ENCODE measurements around the gene PCDHGA9.
"Not testable (repeated sequence)": the region's sequence is repeated elsewhere in the genome, so short reads cannot be mapped to it uniquely, and the experiment has no call there.

PCDHGA9 gene

GRCh38 chr5:141414548-141415274 lies 12.1 kb downstream of the PCDHGA9 start:
- FAIRE-seq = not testable (repeated sequence)

- FAIRE-seq = not testable (repeated sequence)
These were observed 12.7 kb downstream of the PCDHGA9 start for GRCh38 chr5:141415275-141415618.

DNA sequence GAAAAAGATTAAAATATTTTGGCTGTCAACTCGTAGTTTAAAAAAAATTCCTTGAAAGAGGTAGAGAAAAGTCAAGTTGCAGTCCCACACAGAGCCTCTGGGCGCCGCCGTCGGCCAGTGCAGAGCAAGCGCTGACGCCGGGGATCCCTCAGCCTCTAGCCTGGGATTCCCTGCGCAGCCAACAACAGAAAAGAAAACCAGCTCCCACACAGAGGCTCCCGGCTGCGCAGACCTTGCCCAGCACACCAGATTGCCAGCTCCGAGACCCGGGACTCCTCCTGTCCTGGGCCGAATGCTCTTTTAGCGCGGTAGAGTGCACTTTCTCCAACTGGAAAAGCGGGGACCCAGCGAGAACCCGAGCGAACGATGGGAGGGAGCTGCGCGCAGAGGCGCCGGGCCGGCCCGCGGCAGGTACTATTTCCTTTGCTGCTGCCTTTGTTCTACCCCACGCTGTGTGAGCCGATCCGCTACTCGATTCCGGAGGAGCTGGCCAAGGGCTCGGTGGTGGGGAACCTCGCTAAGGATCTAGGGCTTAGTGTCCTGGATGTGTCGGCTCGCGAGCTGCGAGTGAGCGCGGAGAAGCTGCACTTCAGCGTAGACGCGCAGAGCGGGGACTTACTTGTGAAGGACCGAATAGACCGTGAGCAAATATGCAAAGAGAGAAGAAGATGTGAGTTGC lies 15.1 kb downstream of the PCDHGA9 start, which contains the start of gene PCDHGB7:
TSS of gene PCDHGB7 (plus strand) at position 184 of the 679 bp plus-strand sequence. CDS start at position 367, 183 bp downstream.
- not testable (repeated sequence) for FAIRE-seq

DNA sequence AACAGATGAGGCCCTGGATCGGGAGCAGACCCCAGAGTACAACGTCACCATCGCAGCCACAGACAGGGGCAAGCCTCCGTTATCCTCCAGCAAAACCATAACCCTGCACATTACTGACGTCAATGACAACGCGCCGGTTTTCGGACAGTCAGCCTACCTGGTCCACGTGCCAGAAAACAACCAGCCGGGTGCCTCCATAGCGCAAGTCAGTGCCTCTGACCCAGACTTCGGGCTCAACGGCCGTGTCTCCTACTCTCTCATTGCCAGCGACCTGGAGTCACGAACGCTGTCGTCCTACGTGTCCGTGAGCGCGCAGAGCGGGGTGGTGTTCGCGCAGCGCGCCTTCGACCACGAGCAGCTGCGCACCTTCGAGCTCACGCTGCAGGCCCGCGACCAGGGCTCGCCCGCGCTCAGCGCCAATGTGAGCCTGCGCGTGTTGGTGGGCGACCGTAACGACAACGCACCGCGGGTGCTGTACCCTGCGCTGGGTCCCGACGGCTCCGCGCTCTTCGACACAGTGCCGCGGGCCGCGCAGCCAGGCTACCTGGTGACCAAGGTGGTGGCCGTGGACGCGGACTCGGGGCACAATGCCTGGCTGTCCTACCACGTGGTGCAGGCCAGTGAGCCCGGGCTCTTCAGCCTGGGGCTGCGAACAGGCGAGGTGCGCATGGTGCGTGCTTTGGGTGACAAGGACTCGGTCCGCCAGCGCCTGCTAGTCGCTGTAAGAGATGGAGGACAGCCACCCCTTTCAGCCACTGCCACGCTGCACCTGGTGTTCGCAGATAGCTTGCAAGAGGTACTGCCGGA lies 16.7 kb downstream of the PCDHGA9 start:
- no peak for FAIRE-seq

DNA sequence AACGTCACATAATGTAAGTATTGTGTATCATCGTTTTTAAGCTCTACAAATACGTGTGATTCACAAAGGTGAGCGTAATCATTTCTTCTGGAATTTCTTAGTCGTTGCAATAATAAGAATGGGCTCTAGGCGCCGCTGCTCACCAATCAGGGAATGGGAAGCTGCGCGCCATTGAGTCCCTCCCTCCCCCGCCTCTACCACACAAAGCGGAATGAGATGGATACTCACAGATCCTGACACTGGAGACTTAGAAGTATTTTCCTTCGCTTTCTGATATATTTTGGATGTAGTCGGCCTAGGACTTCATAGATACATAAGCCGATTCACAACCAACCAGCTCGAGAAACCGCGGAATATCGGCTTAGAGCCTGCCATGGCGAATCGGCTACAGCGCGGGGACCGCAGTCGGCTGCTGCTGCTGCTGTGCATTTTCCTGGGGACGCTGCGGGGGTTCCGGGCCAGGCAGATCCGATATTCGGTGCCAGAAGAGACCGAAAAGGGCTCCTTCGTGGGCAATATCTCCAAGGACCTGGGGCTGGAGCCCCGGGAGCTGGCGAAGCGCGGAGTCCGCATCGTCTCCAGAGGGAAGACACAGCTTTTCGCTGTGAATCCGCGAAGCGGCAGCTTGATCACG lies 18.4 kb downstream of the PCDHGA9 start, which contains the start of gene PCDHGA11:
TSS of gene PCDHGA11 (plus strand) at position 197 of the 634 bp plus-strand sequence. CDS start at position 374, 177 bp downstream.
- FAIRE-seq = peak; percentile 48

- FAIRE-seq = no peak
These were observed 18.9 kb downstream of the PCDHGA9 start for GRCh38 chr5:141421489-141421855.

DNA sequence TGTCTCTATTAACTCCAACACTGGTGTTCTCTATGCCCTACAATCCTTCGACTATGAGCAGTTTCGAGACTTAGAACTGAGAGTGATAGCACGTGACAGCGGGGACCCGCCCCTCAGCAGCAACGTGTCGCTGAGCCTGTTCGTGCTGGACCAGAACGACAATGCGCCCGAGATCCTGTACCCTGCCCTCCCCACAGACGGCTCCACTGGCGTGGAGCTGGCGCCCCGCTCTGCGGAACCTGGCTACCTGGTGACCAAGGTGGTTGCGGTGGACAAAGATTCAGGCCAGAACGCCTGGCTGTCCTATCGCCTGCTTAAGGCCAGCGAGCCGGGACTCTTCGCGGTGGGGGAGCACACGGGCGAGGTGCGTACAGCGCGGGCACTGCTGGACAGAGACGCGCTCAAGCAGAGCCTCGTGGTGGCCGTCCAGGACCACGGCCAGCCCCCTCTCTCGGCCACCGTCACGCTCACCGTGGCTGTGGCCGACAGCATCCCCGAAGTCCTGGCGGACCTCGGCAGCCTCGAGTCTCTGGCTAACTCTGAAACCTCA lies 20.2 kb downstream of the PCDHGA9 start:
- no peak for FAIRE-seq

DNA sequence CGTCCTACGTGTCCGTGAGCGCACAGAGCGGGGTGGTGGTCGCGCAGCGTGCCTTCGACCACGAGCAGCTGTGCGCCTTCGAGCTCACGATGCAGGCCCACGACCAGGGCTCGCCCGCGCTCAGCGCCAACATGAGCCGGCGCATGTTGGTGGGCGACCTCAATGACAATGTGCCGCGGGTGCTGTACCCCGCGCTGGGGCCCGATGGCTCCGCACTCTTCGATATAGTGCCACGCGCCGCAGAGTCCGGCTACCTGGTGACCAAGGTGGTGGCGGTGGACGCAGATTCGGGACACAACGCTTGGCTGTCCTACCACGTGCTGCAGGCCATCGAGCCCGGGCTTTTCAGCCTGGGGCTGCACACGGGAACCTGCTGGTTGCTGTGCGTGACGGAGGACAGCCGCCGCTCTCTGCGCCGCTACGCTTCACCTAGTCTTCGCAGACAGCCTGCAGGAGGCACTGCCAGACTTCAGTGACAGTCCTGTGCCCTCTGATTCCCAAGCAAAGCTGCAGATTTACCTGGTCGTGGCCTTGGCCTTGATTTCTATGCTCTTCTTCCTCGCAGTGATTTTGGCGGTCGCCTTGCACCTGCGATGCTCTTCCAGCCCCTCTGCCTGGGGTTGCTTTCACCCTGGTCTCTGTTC lies 25.3 kb downstream of the PCDHGA9 start:
- FAIRE-seq = no peak

DNA sequence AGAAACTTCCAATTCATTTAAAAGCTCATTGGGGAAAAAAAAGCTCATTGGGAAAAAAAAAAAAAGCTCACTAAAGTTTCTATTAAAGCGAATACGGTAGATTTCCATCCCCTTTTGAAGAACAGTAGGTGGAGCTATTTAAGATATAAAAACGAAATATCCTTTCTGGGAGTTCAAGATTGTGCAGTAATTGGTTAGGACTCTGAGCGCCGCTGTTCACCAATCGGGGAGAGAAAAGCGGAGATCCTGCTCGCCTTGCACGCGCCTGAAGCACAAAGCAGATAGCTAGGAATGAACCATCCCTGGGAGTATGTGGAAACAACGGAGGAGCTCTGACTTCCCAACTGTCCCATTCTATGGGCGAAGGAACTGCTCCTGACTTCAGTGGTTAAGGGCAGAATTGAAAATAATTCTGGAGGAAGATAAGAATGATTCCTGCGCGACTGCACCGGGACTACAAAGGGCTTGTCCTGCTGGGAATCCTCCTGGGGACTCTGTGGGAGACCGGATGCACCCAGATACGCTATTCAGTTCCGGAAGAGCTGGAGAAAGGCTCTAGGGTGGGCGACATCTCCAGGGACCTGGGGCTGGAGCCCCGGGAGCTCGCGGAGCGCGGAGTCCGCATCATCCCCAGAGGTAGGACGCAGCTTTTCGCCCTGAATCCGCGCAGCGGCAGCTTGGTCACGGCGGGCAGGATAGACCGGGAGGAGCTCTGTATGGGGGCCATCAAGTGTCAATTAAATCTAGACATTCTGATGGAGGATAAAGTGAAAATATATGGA lies 27.9 kb downstream of the PCDHGA9 start, which contains the start of gene PCDHGA12:
TSS of gene PCDHGA12 (plus strand) at position 176 of the 782 bp plus-strand sequence. CDS start at position 429, 253 bp downstream.
- FAIRE-seq = no peak

- FAIRE-seq = no peak
These were observed 28.7 kb downstream of the PCDHGA9 start for GRCh38 chr5:141431286-141431685.

DNA sequence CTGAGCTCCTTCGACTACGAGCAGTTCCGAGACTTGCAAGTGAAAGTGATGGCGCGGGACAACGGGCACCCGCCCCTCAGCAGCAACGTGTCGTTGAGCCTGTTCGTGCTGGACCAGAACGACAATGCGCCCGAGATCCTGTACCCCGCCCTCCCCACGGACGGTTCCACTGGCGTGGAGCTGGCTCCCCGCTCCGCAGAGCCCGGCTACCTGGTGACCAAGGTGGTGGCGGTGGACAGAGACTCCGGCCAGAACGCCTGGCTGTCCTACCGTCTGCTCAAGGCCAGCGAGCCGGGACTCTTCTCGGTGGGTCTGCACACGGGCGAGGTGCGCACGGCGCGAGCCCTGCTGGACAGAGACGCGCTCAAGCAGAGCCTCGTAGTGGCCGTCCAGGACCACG lies 29.7 kb downstream of the PCDHGA9 start:
- FAIRE-seq = not testable (repeated sequence)

DNA sequence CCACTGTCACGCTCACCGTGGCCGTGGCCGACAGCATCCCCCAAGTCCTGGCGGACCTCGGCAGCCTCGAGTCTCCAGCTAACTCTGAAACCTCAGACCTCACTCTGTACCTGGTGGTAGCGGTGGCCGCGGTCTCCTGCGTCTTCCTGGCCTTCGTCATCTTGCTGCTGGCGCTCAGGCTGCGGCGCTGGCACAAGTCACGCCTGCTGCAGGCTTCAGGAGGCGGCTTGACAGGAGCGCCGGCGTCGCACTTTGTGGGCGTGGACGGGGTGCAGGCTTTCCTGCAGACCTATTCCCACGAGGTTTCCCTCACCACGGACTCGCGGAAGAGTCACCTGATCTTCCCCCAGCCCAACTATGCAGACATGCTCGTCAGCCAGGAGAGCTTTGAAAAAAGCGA lies 30.1 kb downstream of the PCDHGA9 start:
- not testable (repeated sequence) for FAIRE-seq

- FAIRE-seq = no peak
These were observed 31.4 kb downstream of the PCDHGA9 start for GRCh38 chr5:141434006-141434405.

DNA sequence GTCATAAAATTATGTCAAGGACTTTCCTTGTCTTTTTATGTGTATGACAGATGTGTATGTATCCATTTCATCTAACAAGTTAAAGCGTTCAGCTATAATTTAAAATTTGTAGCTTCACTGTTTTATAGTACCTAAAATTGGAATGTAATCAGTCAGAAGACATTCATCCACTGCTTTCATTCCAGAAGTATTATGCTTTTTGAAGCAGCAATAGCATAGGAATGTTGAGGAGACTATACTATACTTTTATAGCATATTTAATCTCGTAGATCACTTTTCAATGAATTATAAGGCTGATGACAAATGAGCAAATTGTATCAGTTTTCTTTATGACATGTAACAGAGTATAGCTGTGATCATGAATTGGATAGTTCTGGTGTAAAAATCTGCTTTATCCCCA lies 34.6 kb downstream of the PCDHGA9 start:
- no peak for FAIRE-seq

DNA sequence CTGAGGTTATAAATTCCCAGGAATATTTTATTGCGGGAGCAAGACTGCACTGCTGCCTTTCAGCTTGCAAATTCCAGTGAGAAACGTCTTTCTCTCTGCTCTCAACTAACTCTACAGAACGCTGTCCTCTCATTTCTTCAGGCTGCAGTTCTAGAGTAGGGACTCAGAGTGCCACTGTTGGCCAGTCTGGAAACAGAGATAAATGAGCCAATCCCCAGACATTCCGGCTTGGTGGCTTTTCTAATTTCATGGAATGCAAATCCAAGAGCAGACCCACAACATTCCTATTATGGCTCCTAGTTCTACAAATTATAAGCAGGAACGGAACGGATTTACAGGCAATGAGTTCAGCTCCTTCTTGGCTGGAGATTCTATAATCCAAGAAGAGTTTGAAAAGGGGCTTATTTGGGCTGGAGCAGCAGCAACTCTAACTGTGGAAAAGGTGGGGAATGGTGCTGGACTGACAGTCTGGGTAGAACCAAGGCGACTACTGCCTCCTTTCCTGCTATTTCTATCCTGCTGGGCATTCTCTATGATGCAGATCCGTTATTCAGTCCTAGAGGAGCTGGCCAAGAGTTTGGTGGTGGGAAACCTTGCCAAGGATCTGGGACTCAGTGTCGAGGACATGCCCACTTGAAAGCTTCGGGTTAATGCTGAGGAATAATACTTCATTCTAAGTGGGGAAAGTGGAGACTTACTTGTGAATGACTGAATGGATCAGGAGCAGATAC lies 37.0 kb downstream of the PCDHGA9 start:
- FAIRE-seq = no peak

GRCh38 chr5:141440341-141440740 lies 37.8 kb downstream of the PCDHGA9 start:
- FAIRE-seq = no peak

GRCh38 chr5:141441571-141442170 lies 39.1 kb downstream of the PCDHGA9 start:
- no peak for FAIRE-seq

All from A204.1 (cell line).